ENCODE results near the gene CFAP92.

DNA sequence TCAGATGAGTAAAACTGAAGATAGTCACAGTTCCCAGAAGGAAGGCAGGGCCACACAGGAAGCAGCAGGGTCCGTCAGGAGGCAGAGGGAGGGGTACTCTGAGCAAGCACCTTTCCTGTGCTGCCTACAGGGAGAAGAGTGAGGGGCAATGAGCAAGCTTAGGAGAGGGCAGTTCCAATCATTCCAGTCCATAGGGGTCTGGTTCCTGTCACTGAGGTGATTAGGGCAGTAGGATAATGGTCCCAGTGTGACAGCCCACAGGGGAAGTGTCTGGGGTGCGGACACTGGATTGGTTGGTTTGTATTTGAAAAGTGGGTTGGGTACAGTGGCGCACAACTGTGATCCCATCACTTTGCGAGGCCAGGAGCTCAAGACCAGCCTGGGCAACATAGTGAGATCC, 121.6 kb downstream of the CFAP92 start:
- TF ChIP-seq, protein P1, sequence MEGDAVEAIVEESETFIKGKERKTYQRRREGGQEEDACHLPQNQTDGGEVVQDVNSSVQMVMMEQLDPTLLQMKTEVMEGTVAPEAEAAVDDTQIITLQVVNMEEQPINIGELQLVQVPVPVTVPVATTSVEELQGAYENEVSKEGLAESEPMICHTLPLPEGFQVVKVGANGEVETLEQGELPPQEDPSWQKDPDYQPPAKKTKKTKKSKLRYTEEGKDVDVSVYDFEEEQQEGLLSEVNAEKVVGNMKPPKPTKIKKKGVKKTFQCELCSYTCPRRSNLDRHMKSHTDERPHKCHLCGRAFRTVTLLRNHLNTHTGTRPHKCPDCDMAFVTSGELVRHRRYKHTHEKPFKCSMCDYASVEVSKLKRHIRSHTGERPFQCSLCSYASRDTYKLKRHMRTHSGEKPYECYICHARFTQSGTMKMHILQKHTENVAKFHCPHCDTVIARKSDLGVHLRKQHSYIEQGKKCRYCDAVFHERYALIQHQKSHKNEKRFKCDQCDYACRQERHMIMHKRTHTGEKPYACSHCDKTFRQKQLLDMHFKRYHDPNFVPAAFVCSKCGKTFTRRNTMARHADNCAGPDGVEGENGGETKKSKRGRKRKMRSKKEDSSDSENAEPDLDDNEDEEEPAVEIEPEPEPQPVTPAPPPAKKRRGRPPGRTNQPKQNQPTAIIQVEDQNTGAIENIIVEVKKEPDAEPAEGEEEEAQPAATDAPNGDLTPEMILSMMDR (IDR thresholded peaks at IDR 0.05) = no peak
- TF ChIP-seq SIN3A (IDR thresholded peaks at IDR 0.05; ENCODE audit: borderline replicate concordance, insufficient read depth, low read depth, low read length) (no peak), POLR2AphosphoS5 (IDR thresholded peaks at IDR 0.05; ENCODE audit: low read depth, low read length) (no peak)

Data from Panc1 (cell line).